Astrocyte of the cerebellum (primary cell): Measurements from ENCODE around the gene RNASEH1.

ENCODE experiments used
- DNase-seq: peaks from one replicate; pipeline ENCODE4 v3.0.0-alpha.2; 2011; ENCODE audit warnings: low read depth
- H3K4me3 ChIP-seq: 2 replicates; pipeline ENCODE4 v1.5.1; 2011; ENCODE audit warnings: mild to moderate bottlenecking, low read depth, low read length, moderate library complexity
- in situ Hi-C: cut with HindIII; loops from 2 replicates; pipeline ENCODE4 v1.10.0; 2017; ENCODE audit warnings: low sequenced_read_pairs
- TF ChIP-seq, protein P1 (sequence below): IDR thresholded peaks from 2 replicates; pipeline ENCODE4 v1.5.1; 2012; ENCODE audit warnings: low read length, low read depth, moderate library complexity, mild to moderate bottlenecking; ENCODE audit errors: missing control alignments

Gene RNASEH1

GRCh38 chr2:3539836-3540235 is 18.3 kb downstream of the RNASEH1 start:
- no peak overlapping the region for H3K4me3 ChIP-seq
- in situ Hi-C loops: no loop called here
- no peak for DNase-seq
- TF ChIP-seq, protein P1, sequence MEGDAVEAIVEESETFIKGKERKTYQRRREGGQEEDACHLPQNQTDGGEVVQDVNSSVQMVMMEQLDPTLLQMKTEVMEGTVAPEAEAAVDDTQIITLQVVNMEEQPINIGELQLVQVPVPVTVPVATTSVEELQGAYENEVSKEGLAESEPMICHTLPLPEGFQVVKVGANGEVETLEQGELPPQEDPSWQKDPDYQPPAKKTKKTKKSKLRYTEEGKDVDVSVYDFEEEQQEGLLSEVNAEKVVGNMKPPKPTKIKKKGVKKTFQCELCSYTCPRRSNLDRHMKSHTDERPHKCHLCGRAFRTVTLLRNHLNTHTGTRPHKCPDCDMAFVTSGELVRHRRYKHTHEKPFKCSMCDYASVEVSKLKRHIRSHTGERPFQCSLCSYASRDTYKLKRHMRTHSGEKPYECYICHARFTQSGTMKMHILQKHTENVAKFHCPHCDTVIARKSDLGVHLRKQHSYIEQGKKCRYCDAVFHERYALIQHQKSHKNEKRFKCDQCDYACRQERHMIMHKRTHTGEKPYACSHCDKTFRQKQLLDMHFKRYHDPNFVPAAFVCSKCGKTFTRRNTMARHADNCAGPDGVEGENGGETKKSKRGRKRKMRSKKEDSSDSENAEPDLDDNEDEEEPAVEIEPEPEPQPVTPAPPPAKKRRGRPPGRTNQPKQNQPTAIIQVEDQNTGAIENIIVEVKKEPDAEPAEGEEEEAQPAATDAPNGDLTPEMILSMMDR: no peak

GRCh38 chr2:3536682-3537632 is 21.2 kb downstream of the RNASEH1 start:
- in situ Hi-C loops: no loop called here

DNA sequence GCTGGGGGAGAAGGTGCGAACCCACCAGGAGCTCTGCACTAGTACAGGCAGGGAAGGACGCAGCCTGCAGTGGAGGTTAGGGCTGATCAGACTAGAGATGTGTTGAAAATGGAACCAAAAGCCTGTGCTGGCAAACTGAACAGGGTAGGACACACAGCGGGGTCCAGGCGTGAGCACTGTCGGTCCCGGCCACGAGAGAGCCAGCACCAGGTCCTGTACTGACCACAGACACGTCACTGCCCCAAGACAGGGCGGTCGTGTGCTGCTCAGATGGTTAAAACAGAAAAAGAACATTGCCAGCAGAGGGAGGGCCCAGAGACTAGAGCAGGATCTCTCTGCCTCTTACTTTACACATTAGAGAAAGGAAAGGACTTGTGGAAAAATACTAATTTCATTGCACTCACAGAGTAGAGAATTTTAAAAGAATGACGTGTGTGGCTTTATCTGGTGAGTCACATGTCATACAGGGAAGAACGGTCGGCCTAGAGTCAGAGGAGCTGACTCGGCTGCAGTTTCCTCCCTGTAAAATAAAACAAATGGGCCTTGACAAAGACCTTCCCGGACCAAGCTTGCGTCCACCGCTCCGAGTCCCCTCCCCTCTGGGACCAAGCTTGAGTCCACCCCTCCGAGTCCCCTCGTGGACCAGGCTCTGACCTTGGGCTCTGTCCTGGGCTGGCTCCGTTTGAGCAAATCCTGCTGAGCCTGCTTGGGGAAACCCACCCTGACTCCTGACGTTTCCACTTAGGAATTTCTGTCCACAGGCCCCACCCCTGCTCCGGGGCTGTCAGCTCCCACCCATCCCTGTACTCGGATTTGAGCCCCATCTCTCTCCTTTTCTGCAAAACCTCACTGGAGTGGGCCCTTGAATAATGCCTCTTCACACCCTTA is 22.1 kb downstream of the RNASEH1 start:
- in situ Hi-C loops: no loop called here
- peak; percentile 78 for DNase-seq
- peak overlapping the region; percentile 35 for H3K4me3 ChIP-seq
- TF ChIP-seq, protein P1: no peak

More at GRCh38 chr2:3536682-3537632, 21.2 kb downstream of the RNASEH1 start:
- peak overlapping the region; percentile 35 for H3K4me3 ChIP-seq
- TF ChIP-seq, protein P1: peak; percentile 56
- no peak for DNase-seq

DNA sequence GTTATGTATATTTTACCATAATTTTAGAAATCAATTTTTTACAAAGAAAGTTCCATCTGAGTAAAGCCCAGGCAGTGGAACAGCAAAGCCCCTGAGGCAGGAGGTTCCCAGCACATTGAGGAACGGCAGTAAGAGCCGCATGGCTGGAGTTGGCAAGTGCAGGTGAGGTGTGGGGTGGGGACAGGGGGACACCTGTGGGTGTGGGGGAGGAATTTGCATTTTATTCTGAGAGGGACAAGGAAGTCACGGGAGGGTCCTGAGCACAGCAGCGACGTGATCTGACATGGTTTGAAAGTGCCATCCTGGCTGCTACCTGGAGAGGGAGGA is 22.7 kb downstream of the RNASEH1 start:
- H3K4me3 ChIP-seq: peak overlapping the region; percentile 35
- DNase-seq: no peak

DNA sequence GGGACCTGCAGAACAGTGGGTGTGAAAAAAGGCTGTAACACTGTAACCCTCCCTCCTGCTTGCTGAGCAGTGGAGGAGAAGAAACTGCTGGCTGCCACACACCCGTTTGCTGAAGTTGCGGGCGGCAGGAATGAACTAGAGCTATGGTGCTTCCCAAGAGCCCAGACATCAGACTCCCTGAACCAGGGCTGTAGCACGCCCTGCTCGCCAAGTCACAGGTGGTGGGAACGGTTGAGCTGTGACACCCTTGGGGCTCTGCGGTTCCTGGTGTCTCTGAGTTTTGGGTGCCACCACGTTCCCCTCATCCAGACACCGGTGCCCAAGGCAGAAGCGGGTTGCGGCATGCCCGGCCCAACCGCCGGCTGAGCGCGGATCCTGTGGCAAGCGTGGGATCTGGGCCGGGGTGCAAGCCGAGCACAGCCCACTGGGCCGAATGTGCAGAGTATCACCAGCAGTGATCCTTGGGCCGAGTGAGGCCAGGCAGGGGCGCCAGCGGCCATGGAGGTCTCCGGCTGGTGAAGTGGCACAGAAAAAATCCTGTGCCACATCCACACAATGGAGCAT is 23.8 kb downstream of the RNASEH1 start:
- TF ChIP-seq, protein P1: no peak

More for the DNA sequence above, 22.7 kb downstream of the RNASEH1 start:
- in situ Hi-C loops: no loop called here
- TF ChIP-seq, protein P1: no peak

GRCh38 chr2:3533836-3534235 is 24.3 kb downstream of the RNASEH1 start:
- no peak for DNase-seq
- TF ChIP-seq, protein P1: no peak
- H3K4me3 ChIP-seq: no peak overlapping the region
- in situ Hi-C loops: no loop called here

More for the DNA sequence above, 23.8 kb downstream of the RNASEH1 start:
- in situ Hi-C loops: no loop called here
- H3K4me3 ChIP-seq: no peak overlapping the region
- DNase-seq: no peak
